Measurements from ENCODE around the gene ECSIT.
"Not testable (repeated sequence)": the region's sequence is repeated elsewhere in the genome, so short reads cannot be mapped to it uniquely, and the experiment has no call there.

- not testable (repeated sequence) for TF ChIP-seq CTCF (IDR thresholded peaks at IDR 0.05); ZFX (IDR thresholded peaks at IDR 0.05; ENCODE audit: borderline replicate concordance)
These were observed 36.7 kb upstream of the ECSIT start for GRCh38 chr19:11565649-11565980.
